Stimulated activated CD4-positive, alpha-beta T cell treated with anti-CD3 and anti-CD28 coated beads, Interleukin-15, amount 100 ng/mL, for 1 hour (primary cell): ENCODE measurements around the gene CA14.
A peak's percentile ranks its signal among the peaks of the same experiment; 100 is the strongest.
"Not testable (repeated sequence)": the region's sequence is repeated elsewhere in the genome, so short reads cannot be mapped to it uniquely, and the experiment has no call there.

ENCODE experiments used
- DNase-seq, 2 donors: peaks; one replicate each; pipeline ENCODE4 v3.0.0-alpha.2; 2020; ENCODE audit warnings: low read depth in 1 of 2, low spot score in 1 of 2

CA14 gene

GRCh38 chr1:150280138-150280707 is 22.6 kb downstream of the CA14 start:
- DNase-seq, result no peak

GRCh38 chr1:150281221-150281757 is 23.7 kb downstream of the CA14 start:
- peak; percentile 13 to 39 for DNase-seq

- DNase-seq, result peak; percentile 47 to 49
Observed at GRCh38 chr1:150281758-150282557, 24.4 kb downstream of the CA14 start, which contains the start of gene CIART. Gene CIART, plus strand, starts transcription at chr1:150282554. Its CDS starts 714 bp downstream, at chr1:150283268.

GRCh38 chr1:150282558-150282958 is 25.0 kb downstream of the CA14 start:
- peak in 1 of 2 donors; percentile 3 for DNase-seq

- DNase-seq, result no peak
Observed at GRCh38 chr1:150283260-150283659, 25.7 kb downstream of the CA14 start.

GRCh38 chr1:150288382-150288781 is 30.8 kb downstream of the CA14 start:
- DNase-seq, result no peak

- DNase-seq, result no peak
Observed at GRCh38 chr1:150288822-150289221, 31.2 kb downstream of the CA14 start.

GRCh38 chr1:150293433-150294253 is 36.1 kb downstream of the CA14 start, which contains the start of gene MRPS21:
Gene MRPS21, plus strand, starts transcription at chr1:150293861. Its CDS starts 506 bp downstream, at chr1:150294367.
- DNase-seq, result peak; percentile 62 to 67

- DNase-seq, result no peak
Observed at GRCh38 chr1:150295476-150295875, 37.9 kb downstream of the CA14 start.

- no peak for DNase-seq
Observed at GRCh38 chr1:150299716-150300115, 42.1 kb downstream of the CA14 start.

- no peak for DNase-seq
Observed at GRCh38 chr1:150302338-150302737, 44.8 kb downstream of the CA14 start.

- DNase-seq, result no peak
Observed at GRCh38 chr1:150302902-150303301, 45.3 kb downstream of the CA14 start.

GRCh38 chr1:150308585-150308984 is 51.0 kb downstream of the CA14 start:
- DNase-seq, result not testable (repeated sequence)

- no peak for DNase-seq
Observed at GRCh38 chr1:150309758-150310508, 52.4 kb downstream of the CA14 start.

GRCh38 chr1:150311762-150312161 is 54.2 kb downstream of the CA14 start:
- DNase-seq, result no peak
